ENCODE data around the gene TMEM131.

The TMEM131 gene

GRCh38 chr2:98029718-98030222 lies 34.0 kb upstream of the TMEM131 start:
- DNase-seq, result no peak
- Histone ChIP-seq H3K36me3 (no peaks in the 10 kb centered on the region), H3K9me3 (ENCODE audit: severe bottlenecking) (no peaks in the 10 kb centered on the region), H3K27me3 (ENCODE audit: insufficient read depth, low read depth, severe bottlenecking) (no peaks in the 10 kb centered on the region), H3K27ac (no peak overlapping the region), H3K4me3 (ENCODE audit: low read depth, low read length) (no peak overlapping the region)
- TF ChIP-seq, protein P1, sequence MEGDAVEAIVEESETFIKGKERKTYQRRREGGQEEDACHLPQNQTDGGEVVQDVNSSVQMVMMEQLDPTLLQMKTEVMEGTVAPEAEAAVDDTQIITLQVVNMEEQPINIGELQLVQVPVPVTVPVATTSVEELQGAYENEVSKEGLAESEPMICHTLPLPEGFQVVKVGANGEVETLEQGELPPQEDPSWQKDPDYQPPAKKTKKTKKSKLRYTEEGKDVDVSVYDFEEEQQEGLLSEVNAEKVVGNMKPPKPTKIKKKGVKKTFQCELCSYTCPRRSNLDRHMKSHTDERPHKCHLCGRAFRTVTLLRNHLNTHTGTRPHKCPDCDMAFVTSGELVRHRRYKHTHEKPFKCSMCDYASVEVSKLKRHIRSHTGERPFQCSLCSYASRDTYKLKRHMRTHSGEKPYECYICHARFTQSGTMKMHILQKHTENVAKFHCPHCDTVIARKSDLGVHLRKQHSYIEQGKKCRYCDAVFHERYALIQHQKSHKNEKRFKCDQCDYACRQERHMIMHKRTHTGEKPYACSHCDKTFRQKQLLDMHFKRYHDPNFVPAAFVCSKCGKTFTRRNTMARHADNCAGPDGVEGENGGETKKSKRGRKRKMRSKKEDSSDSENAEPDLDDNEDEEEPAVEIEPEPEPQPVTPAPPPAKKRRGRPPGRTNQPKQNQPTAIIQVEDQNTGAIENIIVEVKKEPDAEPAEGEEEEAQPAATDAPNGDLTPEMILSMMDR (IDR thresholded peaks at IDR 0.05; ENCODE audit: low read depth, low read length), result no peak

DNA sequence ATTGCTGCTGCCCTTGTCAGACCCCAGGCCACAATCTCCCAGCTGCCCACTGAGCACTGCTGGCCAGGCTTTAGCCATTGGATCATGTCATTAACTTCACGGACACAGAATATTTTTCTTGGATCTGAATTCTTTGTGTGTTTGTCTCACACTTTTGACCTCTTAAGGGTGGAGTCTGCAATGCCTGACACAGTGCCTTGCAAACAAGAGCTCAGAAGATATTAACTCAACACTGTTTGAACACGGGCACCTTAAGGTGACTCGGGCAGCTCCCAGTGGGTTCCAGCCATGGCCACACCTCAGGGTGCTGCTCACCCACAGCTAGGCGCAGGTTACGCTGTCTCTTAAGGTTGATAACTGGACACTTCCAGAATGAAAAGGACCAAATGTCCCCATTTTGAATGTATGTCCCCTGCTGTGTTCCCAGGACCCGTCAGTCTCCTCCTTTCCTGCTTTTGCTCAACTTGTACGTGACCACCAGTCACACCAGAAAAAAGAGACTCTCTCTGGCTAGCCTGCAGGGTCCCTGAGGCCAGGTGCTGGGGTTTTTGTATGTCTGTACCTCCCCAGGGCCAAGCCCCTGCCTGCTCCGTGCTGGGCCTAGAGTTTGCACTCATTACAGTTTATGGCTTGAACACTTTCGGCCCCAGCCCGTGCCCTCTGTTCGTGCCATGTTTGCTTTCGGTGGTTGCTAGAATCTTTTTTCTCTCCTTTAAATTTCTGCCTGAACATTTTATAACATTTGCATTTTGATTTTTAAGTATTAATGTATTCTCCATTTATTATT lies 33.4 kb upstream of the TMEM131 start:
- Histone ChIP-seq H3K4me3 (ENCODE audit: low read depth, low read length) (no peak overlapping the region), H3K27ac (no peak overlapping the region), H3K9me3 (ENCODE audit: severe bottlenecking) (no peaks in the 10 kb centered on the region), H3K36me3 (no peaks in the 10 kb centered on the region), H3K27me3 (ENCODE audit: insufficient read depth, low read depth, severe bottlenecking) (no peaks in the 10 kb centered on the region)
- TF ChIP-seq, protein P1 (IDR thresholded peaks at IDR 0.05; ENCODE audit: low read depth, low read length), result no peak
- no peak for DNase-seq

DNA sequence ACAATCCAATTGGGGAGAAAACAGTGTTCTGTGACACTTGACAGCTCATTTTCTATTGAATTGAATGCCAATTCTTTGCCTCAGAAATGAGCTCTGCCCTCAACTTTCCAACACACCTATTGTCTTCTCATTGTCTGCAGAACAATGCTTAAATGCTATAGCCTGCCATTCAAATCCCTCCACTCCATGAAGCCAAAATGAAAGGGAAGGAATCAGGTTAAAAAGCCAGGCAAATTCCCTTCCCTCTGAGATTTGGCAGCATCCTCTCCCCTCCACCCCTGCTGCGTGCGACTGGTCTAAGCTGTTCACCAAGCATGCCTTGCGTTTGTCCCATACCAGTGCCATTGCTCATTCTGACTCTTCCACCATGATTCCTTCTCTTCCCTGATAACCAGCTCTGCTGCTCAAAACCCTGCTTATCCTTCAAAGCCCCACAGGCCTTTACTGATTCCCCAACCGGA lies 32.4 kb upstream of the TMEM131 start:
- Histone ChIP-seq H3K27me3 (ENCODE audit: insufficient read depth, low read depth, severe bottlenecking) (no peaks in the 10 kb centered on the region), H3K36me3 (no peaks in the 10 kb centered on the region), H3K27ac (no peak overlapping the region), H3K9me3 (ENCODE audit: severe bottlenecking) (no peaks in the 10 kb centered on the region), H3K4me3 (ENCODE audit: low read depth, low read length) (no peak overlapping the region)
- TF ChIP-seq, protein P1 (IDR thresholded peaks at IDR 0.05; ENCODE audit: low read depth, low read length), result no peak
- DNase-seq, result no peak

- Histone ChIP-seq H3K9me3 (ENCODE audit: severe bottlenecking) (no peaks in the 10 kb centered on the region), H3K27me3 (ENCODE audit: insufficient read depth, low read depth, severe bottlenecking) (no peaks in the 10 kb centered on the region), H3K27ac (no peak overlapping the region), H3K36me3 (no peaks in the 10 kb centered on the region), H3K4me3 (ENCODE audit: low read depth, low read length) (no peak overlapping the region)
- DNase-seq, result no peak
- TF ChIP-seq, protein P1 (IDR thresholded peaks at IDR 0.05; ENCODE audit: low read depth, low read length), result no peak
Observed at GRCh38 chr2:98027538-98027937, 31.8 kb upstream of the TMEM131 start.

- TF ChIP-seq, protein P1 (IDR thresholded peaks at IDR 0.05; ENCODE audit: low read depth, low read length), result no peak
- Histone ChIP-seq H3K4me3 (ENCODE audit: low read depth, low read length) (no peak overlapping the region), H3K36me3 (no peaks in the 10 kb centered on the region), H3K9me3 (ENCODE audit: severe bottlenecking) (no peaks in the 10 kb centered on the region), H3K27me3 (ENCODE audit: insufficient read depth, low read depth, severe bottlenecking) (no peaks in the 10 kb centered on the region), H3K27ac (no peak overlapping the region)
- no peak for DNase-seq
Observed at GRCh38 chr2:98026927-98027522, 31.3 kb upstream of the TMEM131 start.
